Measurements from ENCODE around the gene TIAM2. TPM values are rescaled to one million over a fixed set of nuclear protein-coding genes. Genes with fewer than 3 reads are reported as not detected.

TIAM2 gene
- total RNA-seq, 1 experiment from 2014 or later = 9.1 TPM

DNA sequence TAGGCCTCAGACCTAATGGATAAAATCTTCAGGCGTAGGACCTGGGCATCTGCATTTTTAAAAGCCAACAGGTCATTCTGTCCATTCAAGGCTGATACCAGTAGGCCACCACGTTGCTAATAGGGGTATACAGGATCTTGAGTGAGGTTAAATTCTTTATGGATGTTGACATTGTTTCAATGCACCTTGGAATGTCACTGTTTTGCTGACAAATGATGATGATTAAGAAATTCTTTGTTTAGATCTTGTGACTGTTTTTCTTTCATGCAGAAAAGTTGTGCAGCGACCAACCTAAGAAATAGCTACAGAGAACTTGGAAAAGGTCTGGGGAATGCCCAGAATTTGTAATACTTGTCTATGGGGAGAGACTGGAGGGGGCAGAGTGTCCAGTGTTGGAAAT lies 167.6 kb downstream of the TIAM2 start:
- BruUV-seq (replicated peaks) = no TSS peak
- H3K4me3 ChIP-seq (ENCODE audit: low read depth, low read length, poor library complexity, severe bottlenecking) = no peak overlapping the region
- H3K27ac ChIP-seq (ENCODE audit: low read depth, low read length, poor library complexity, severe bottlenecking) = no peak overlapping the region
- H3K9me3 ChIP-seq (ENCODE audit: low read depth, low read length, poor library complexity, severe bottlenecking) = no peaks in the 10 kb centered on the region
- H3K4me1 ChIP-seq (ENCODE audit: insufficient read depth, low read length, poor library complexity, severe bottlenecking) = peaks cover 9% of the 10 kb centered on the region
- no peak for DNase-seq (ENCODE audit: low spot score)
- intact Hi-C loops (cut with micrococcal nuclease; ENCODE audit: unreplicated experiment) = no loop called here
- ChIA-PET CTCF (no interaction called here), POLR2A (ENCODE audit: low non-redundant PET) (no interaction called here)
- H3K36me3 ChIP-seq (ENCODE audit: insufficient read depth, low read length, poor library complexity, severe bottlenecking) = no peaks in the 10 kb centered on the region
- H3K27me3 ChIP-seq (replicated peaks; ENCODE audit: insufficient read depth, low read depth, low read length, poor library complexity) = no peaks in the 10 kb centered on the region
- TF ChIP-seq EZH2 (IDR thresholded peaks at IDR 0.05; ENCODE audit: borderline replicate concordance, low read depth, low read length, poor library complexity, severe bottlenecking) = no peak
- TF ChIP-seq, protein P1, sequence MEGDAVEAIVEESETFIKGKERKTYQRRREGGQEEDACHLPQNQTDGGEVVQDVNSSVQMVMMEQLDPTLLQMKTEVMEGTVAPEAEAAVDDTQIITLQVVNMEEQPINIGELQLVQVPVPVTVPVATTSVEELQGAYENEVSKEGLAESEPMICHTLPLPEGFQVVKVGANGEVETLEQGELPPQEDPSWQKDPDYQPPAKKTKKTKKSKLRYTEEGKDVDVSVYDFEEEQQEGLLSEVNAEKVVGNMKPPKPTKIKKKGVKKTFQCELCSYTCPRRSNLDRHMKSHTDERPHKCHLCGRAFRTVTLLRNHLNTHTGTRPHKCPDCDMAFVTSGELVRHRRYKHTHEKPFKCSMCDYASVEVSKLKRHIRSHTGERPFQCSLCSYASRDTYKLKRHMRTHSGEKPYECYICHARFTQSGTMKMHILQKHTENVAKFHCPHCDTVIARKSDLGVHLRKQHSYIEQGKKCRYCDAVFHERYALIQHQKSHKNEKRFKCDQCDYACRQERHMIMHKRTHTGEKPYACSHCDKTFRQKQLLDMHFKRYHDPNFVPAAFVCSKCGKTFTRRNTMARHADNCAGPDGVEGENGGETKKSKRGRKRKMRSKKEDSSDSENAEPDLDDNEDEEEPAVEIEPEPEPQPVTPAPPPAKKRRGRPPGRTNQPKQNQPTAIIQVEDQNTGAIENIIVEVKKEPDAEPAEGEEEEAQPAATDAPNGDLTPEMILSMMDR (conservative IDR thresholded peaks at IDR 0.05; ENCODE audit: low read depth, low read length) = no peak

DNA sequence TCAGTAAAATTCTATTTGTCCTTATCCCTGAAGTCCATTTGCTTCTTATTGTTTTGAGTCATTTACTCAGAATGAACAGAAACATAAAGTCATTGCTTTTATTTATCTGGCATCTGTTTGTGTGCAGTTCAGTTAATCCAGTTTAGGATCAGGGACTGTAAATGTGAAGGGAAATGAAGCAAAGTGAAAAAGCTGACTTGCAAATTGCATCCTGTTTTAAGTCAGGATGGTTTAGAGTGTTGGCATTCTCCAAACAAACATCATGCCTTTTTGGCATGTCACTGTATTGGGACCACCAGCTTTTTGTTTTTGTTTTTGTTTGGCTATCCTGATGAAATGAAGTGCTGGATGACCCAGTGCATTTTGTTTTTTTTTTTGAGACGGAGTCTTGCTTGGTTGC lies 168.5 kb downstream of the TIAM2 start:
- Histone ChIP-seq H3K27ac (ENCODE audit: low read depth, low read length, poor library complexity, severe bottlenecking) (no peak overlapping the region), H3K4me1 (ENCODE audit: insufficient read depth, low read length, poor library complexity, severe bottlenecking) (no peaks in the 10 kb centered on the region), H3K4me3 (ENCODE audit: low read depth, low read length, poor library complexity, severe bottlenecking) (no peak overlapping the region), H3K9me3 (ENCODE audit: low read depth, low read length, poor library complexity, severe bottlenecking) (no peaks in the 10 kb centered on the region), H3K36me3 (ENCODE audit: insufficient read depth, low read length, poor library complexity, severe bottlenecking) (no peaks in the 10 kb centered on the region), H3K27me3 (replicated peaks; ENCODE audit: insufficient read depth, low read depth, low read length, poor library complexity) (no peaks in the 10 kb centered on the region)
- BruUV-seq (replicated peaks) = no TSS peak
- ChIA-PET POLR2A (ENCODE audit: low non-redundant PET) (no interaction called here), CTCF (no interaction called here)
- TF ChIP-seq EZH2 (IDR thresholded peaks at IDR 0.05; ENCODE audit: borderline replicate concordance, low read depth, low read length, poor library complexity, severe bottlenecking) = no peak
- TF ChIP-seq, protein P1 (conservative IDR thresholded peaks at IDR 0.05; ENCODE audit: low read depth, low read length) = no peak
- intact Hi-C loops (cut with micrococcal nuclease; ENCODE audit: unreplicated experiment) = no loop called here
- no peak for DNase-seq (ENCODE audit: low spot score)

DNA sequence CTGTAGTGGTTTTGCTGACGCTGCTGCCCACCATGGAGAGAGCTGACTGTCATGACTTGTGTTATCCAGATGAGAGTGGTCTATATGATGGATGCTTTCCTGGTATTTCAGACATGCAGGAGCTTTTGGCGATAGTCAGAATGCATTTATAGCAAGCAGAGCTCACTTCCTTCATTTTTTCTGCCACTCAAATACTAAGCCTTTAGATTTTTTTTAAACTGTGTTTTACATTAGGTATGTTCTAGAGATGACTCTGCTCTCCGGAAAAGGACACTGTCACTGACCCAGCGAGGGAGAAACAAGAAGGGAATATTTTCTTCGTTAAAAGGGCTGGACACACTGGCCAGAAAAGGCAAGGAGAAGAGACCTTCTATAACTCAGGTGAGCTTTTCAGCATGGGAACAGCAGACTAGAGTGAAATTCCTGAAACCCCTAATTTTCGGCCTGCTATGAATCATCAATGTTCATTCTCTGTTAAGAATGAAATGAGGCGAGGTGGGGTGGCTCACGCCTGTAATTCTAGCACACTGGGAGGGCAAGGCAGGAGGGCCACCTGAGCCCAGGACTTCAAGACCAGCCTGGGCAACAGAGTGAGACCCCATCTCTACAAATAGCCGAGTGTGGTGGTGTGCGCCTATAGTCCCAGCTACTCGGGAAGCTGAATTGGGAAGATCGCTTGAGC lies 170.1 kb downstream of the TIAM2 start:
- no peak for TF ChIP-seq EZH2 (IDR thresholded peaks at IDR 0.05; ENCODE audit: borderline replicate concordance, low read depth, low read length, poor library complexity, severe bottlenecking)
- TF ChIP-seq, protein P1 (conservative IDR thresholded peaks at IDR 0.05; ENCODE audit: low read depth, low read length) = no peak

More for the DNA sequence above, 170.1 kb downstream of the TIAM2 start:
- Histone ChIP-seq H3K27me3 (replicated peaks; ENCODE audit: insufficient read depth, low read depth, low read length, poor library complexity) (no peaks in the 10 kb centered on the region), H3K9me3 (ENCODE audit: low read depth, low read length, poor library complexity, severe bottlenecking) (no peaks in the 10 kb centered on the region), H3K4me3 (ENCODE audit: low read depth, low read length, poor library complexity, severe bottlenecking) (no peak overlapping the region), H3K36me3 (ENCODE audit: insufficient read depth, low read length, poor library complexity, severe bottlenecking) (no peaks in the 10 kb centered on the region), H3K4me1 (ENCODE audit: insufficient read depth, low read length, poor library complexity, severe bottlenecking) (no peaks in the 10 kb centered on the region), H3K27ac (ENCODE audit: low read depth, low read length, poor library complexity, severe bottlenecking) (no peak overlapping the region)
- DNase-seq (ENCODE audit: low spot score) = no peak
- ChIA-PET POLR2A (ENCODE audit: low non-redundant PET) (no interaction called here), CTCF (no interaction called here)
- intact Hi-C loops (cut with micrococcal nuclease; ENCODE audit: unreplicated experiment) = no loop called here
- BruUV-seq (replicated peaks) = no TSS peak

Measured in A673 (cell line).